CD4-positive, CD25-positive, alpha-beta regulatory T cell (primary cell): ENCODE data around the gene LCN12. TPM values are rescaled to one million over a fixed set of nuclear protein-coding genes. Genes with fewer than 3 reads are reported as not detected.

ENCODE experiments used
- ATAC-seq, 2 donors: fragments of 150-1000 bp; cut with Tn5 transposase; one replicate each; pipeline ENCODE4 v1.10.0; 2021; ENCODE audit warnings: low read depth in 2 of 2, moderate number of reproducible peaks in 2 of 2, moderate library complexity in 1 of 2
- DNase-seq, 3 donors: peaks; one replicate each; pipeline versions ENCODE4 v3.0.0 to v3.0.0-alpha.2; 2012 to 2022; ENCODE audit warnings: mixed read lengths in 1 of 3
- H3K27ac ChIP-seq: one replicate; pipeline ENCODE4 v1.7.0; 2013; ENCODE audit warnings: mild to moderate bottlenecking, low read length; ENCODE audit not compliant: insufficient read depth, poor library complexity, severe bottlenecking
- H3K27me3 ChIP-seq: one replicate; pipeline ENCODE4 v1.7.0; 2013; ENCODE audit warnings: low read length; ENCODE audit not compliant: control insufficient read depth, insufficient read depth
- H3K36me3 ChIP-seq: one replicate; pipeline ENCODE4 v1.7.0; 2013; ENCODE audit warnings: mild to moderate bottlenecking, low read length, moderate library complexity; ENCODE audit not compliant: control insufficient read depth, insufficient read depth
- H3K4me1 ChIP-seq: 2 replicates; pipeline ENCODE4 v1.7.0; 2013; ENCODE audit warnings: mild to moderate bottlenecking, low read length; ENCODE audit not compliant: insufficient read depth, control insufficient read depth, poor library complexity, severe bottlenecking
- H3K4me3 ChIP-seq: one replicate; pipeline ENCODE4 v1.7.0; 2013; ENCODE audit warnings: low read depth, mild to moderate bottlenecking, low read length, moderate library complexity
- H3K9me3 ChIP-seq, 2 experiments: 1 replicate in 1 of 2; 2 replicates in 1 of 2; pipeline ENCODE4 v1.7.0; 2013; ENCODE audit warnings: low read length in 2 of 2, mild to moderate bottlenecking in 1 of 2, moderate library complexity in 1 of 2; ENCODE audit not compliant: control insufficient read depth in 2 of 2
- H3K27ac Mint-ChIP-seq, 3 donors: one replicate each; pipeline ENCODE4 v1.8.0; 2020 to 2022; ENCODE audit warnings: mild to moderate bottlenecking in 3 of 3, mixed read lengths in 3 of 3, moderate library complexity in 2 of 3
- H3K27me3 Mint-ChIP-seq: one replicate; pipeline ENCODE4 v1.8.0; 2022; ENCODE audit warnings: mild to moderate bottlenecking, mixed read lengths
- H3K36me3 Mint-ChIP-seq: one replicate; pipeline ENCODE4 v1.8.0; 2020; ENCODE audit warnings: mixed read lengths
- H3K4me1 Mint-ChIP-seq, 4 donors: one replicate each; pipeline ENCODE4 v1.8.0; 2020 to 2022; ENCODE audit warnings: mixed read lengths in 4 of 4, mild to moderate bottlenecking in 1 of 4
- H3K4me3 Mint-ChIP-seq, 4 donors: one replicate each; pipeline ENCODE4 v1.8.0; 2020 to 2022; ENCODE audit warnings: mild to moderate bottlenecking in 4 of 4, mixed read lengths in 4 of 4, moderate library complexity in 3 of 4
- H3K9me3 Mint-ChIP-seq, 7 donors: one replicate each; pipeline ENCODE4 v1.8.0; 2020 to 2022; ENCODE audit warnings: mixed read lengths in 7 of 7, mild to moderate bottlenecking in 3 of 7, moderate library complexity in 2 of 7
- polyA plus RNA-seq, 4 donors: library from polyadenylated mRNA; unstranded; fragments of 300-500 nt; fragmentation: Illumina TruSeq; gene quantifications; one replicate each; pipeline ENCODE4 v1.2.3, GENCODE V29; 2021
- total RNA-seq: library from RNA; stranded (reverse); gene quantifications from one replicate; pipeline ENCODE4 v1.2.3, GENCODE V29; 2022

LCN12 gene
- total and polyA plus RNA-seq, 5 donors from 2014 or later: 1.4 TPM; not detected in 4

GRCh38 chr9:136954270-136955083 lies 2.4 kb downstream of the LCN12 start:
- Histone ChIP-seq H3K36me3 (no peaks in the 10 kb centered on the region), H3K27me3 (no peaks in the 10 kb centered on the region), H3K4me3 (no peak overlapping the region), H3K4me1 (peaks cover 16% of the 10 kb centered on the region), H3K27ac (no peak overlapping the region), H3K9me3 (no peaks in the 10 kb centered on the region)
- Mint-ChIP-seq H3K27me3 (peaks cover 4% of the 10 kb centered on the region), H3K27ac (no peak overlapping the region), H3K4me3 (peak overlapping the region in 1 of 4 donors; percentile 75), H3K4me1 (peaks cover 0 to 6% (median 0%) of the 10 kb centered on the region in 4 donors), H3K9me3 (peaks cover 0 to 2% (median 0%) of the 10 kb centered on the region in 7 donors), H3K36me3 (no peaks in the 10 kb centered on the region)
- DNase-seq (no peak), ATAC-seq (no peak)

DNA sequence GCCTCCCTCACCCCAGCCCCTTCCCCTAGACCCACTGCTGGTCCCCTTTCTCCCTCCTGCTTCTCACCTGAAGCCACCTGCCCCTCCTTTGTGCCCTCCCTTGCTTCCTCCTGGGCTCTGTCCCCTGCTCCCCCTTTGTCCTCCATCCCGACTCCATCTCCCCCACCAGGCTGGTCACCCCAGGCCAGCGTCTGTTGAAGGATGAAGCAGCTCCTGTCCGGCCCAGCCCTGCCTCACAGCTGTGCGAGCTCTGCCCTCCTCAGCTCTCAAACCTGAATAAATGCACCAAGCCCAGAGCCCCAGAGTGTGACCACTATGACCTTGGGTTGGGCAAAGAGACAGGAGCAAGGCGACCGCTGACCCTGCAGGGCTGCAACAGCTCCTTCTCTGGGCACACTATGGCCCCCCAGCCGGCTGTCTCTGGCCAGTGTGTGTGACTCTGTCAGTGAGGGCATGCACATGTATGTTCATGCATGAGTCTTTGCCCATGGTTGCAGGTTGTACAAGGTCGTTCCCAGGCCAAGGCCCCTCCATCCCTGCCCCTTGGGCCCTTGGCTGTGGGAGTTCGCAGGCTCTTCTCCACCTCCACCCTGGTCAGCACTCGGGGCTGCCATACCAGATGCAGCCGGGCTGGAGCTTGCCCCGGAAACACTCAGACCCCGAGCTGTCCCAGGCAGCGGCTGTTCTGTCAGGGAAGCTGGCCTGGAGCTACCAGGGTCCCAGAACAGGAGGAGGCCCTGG lies 3.3 kb downstream of the LCN12 start:
- DNase-seq: no peak
- Mint-ChIP-seq H3K4me1 (peaks cover 0 to 5% (median 0%) of the 10 kb centered on the region in 4 donors), H3K27me3 (peaks cover 4% of the 10 kb centered on the region), H3K27ac (no peak overlapping the region), H3K4me3 (peak overlapping the region in 1 of 4 donors; percentile 88), H3K36me3 (no peaks in the 10 kb centered on the region), H3K9me3 (peaks cover 0 to 2% (median 0%) of the 10 kb centered on the region in 7 donors)
- Histone ChIP-seq H3K4me3 (no peak overlapping the region), H3K9me3 (no peaks in the 10 kb centered on the region), H3K4me1 (peaks cover 19% of the 10 kb centered on the region), H3K36me3 (no peaks in the 10 kb centered on the region), H3K27me3 (no peaks in the 10 kb centered on the region), H3K27ac (no peak overlapping the region)
- no peak for ATAC-seq

DNA sequence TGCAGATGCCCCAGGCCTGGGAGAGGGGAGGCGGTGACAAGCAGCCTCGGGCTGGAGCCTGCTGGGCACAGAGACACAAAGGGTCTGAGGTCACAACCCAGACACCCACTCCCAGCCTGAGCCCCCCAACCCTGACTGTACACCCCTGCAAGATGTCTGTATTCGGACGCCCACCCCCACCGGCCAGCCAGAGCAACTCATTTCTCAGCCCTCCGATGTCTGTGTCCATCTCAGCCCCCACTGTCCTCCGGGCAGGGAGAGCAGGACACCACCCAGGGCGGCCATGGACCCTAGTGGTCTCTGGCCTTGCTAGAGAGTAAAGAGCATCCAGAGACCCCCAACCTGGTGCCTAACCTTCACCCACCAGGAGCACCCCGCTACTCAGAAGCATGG lies 3.9 kb downstream of the LCN12 start:
- H3K4me1 Mint-ChIP-seq: peaks cover 0 to 5% (median 0%) of the 10 kb centered on the region in 4 donors
- DNase-seq (no peak), ATAC-seq (no peak)
- no peaks in the 10 kb centered on the region for H3K36me3 Mint-ChIP-seq
- Histone ChIP-seq H3K36me3 (no peaks in the 10 kb centered on the region), H3K9me3 (no peaks in the 10 kb centered on the region), H3K4me1 (peaks cover 18% of the 10 kb centered on the region), H3K27me3 (no peaks in the 10 kb centered on the region), H3K27ac (no peak overlapping the region), H3K4me3 (no peak overlapping the region)
- H3K9me3 Mint-ChIP-seq: peaks cover 0 to 2% (median 0%) of the 10 kb centered on the region in 7 donors
- H3K27ac Mint-ChIP-seq: no peak overlapping the region
- H3K4me3 Mint-ChIP-seq: no peak overlapping the region
- H3K27me3 Mint-ChIP-seq: peaks cover 4% of the 10 kb centered on the region

DNA sequence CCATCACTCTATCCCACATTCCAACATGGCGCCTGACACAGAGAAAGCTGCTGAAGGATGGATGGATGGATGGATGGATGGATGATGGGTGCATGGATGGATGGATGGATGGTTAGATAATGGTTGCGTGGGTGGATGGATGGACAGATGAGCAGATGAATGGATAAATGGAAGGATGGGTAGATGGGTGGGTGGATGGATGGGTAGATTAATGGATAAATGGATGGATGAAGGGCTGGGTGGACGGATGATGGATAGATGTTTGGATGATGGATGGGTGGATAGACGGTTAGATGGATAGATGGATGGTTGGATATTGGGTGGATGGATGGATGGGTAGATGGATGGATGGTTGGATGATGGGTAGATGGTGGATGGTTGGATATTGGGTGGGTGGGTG lies 4.5 kb downstream of the LCN12 start:
- Histone ChIP-seq H3K36me3 (no peaks in the 10 kb centered on the region), H3K27me3 (no peaks in the 10 kb centered on the region), H3K4me3 (no peak overlapping the region), H3K9me3 (no peaks in the 10 kb centered on the region), H3K27ac (no peak overlapping the region), H3K4me1 (peaks cover 25% of the 10 kb centered on the region)
- peaks cover 0 to 5% (median 0%) of the 10 kb centered on the region in 4 donors for H3K4me1 Mint-ChIP-seq
- H3K4me3 Mint-ChIP-seq: no peak overlapping the region
- ATAC-seq: no peak
- H3K27ac Mint-ChIP-seq: no peak overlapping the region
- no peak for DNase-seq
- no peaks in the 10 kb centered on the region for H3K36me3 Mint-ChIP-seq
- H3K27me3 Mint-ChIP-seq: peaks cover 4% of the 10 kb centered on the region
- peaks cover 0 to 2% (median 0%) of the 10 kb centered on the region in 7 donors for H3K9me3 Mint-ChIP-seq

DNA sequence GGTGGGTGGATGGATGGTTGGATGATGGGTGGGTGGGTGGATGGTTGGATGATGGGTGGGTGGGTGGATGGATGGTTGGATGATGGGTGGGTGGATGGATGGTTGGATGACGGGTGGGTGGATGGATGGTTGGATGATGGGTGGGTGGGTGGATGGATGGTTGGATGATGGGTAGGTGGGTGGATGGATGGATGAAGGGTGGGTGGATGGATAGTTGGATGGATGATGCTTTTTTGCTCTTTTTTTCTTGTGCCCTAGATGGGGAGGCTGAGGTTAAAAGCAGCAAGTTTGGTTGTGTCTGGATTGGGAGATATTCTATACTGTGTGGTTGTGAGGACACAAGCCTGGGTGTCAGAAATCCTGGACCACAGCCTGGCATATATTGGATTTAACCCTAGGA lies 5.4 kb downstream of the LCN12 start:
- Mint-ChIP-seq H3K4me3 (no peak overlapping the region), H3K36me3 (no peaks in the 10 kb centered on the region), H3K4me1 (peaks cover 0 to 5% (median 0%) of the 10 kb centered on the region in 4 donors), H3K9me3 (peaks cover 0 to 2% (median 0%) of the 10 kb centered on the region in 7 donors), H3K27me3 (peaks cover 4% of the 10 kb centered on the region), H3K27ac (no peak overlapping the region)
- no peaks in the 10 kb centered on the region for H3K9me3 ChIP-seq
- H3K27me3 ChIP-seq: no peaks in the 10 kb centered on the region
- DNase-seq: no peak
- peaks cover 30% of the 10 kb centered on the region for H3K4me1 ChIP-seq
- no peak overlapping the region for H3K27ac ChIP-seq
- ATAC-seq: no peak
- H3K4me3 ChIP-seq: no peak overlapping the region
- H3K36me3 ChIP-seq: no peaks in the 10 kb centered on the region

GRCh38 chr9:136957901-136958300 lies 5.8 kb downstream of the LCN12 start:
- Mint-ChIP-seq H3K27ac (no peak overlapping the region), H3K36me3 (no peaks in the 10 kb centered on the region), H3K27me3 (peaks cover 4% of the 10 kb centered on the region), H3K4me3 (no peak overlapping the region), H3K4me1 (peaks cover 0 to 5% (median 2%) of the 10 kb centered on the region in 4 donors), H3K9me3 (peaks cover 0 to 2% (median 0%) of the 10 kb centered on the region in 7 donors)
- Histone ChIP-seq H3K4me1 (peaks cover 34% of the 10 kb centered on the region), H3K36me3 (no peaks in the 10 kb centered on the region), H3K4me3 (no peak overlapping the region), H3K27me3 (no peaks in the 10 kb centered on the region), H3K27ac (no peak overlapping the region), H3K9me3 (no peaks in the 10 kb centered on the region)
- DNase-seq: no peak
- no peak for ATAC-seq

- no peak for DNase-seq
- Mint-ChIP-seq H3K4me3 (no peak overlapping the region), H3K27me3 (peaks cover 4% of the 10 kb centered on the region), H3K27ac (no peak overlapping the region), H3K9me3 (peaks cover 0 to 2% (median 0%) of the 10 kb centered on the region in 7 donors), H3K36me3 (no peaks in the 10 kb centered on the region), H3K4me1 (peaks cover 0 to 9% (median 2%) of the 10 kb centered on the region in 4 donors)
- Histone ChIP-seq H3K4me3 (no peak overlapping the region), H3K27me3 (no peaks in the 10 kb centered on the region), H3K9me3 (no peaks in the 10 kb centered on the region), H3K27ac (no peak overlapping the region), H3K36me3 (no peaks in the 10 kb centered on the region), H3K4me1 (peaks cover 34% of the 10 kb centered on the region)
- no peak for ATAC-seq
Measured at GRCh38 chr9:136958473-136958872, 6.4 kb downstream of the LCN12 start.
